ENCODE results near the gene CYP26A1.

Gene CYP26A1

GRCh38 chr10:93126483-93127052, 52.9 kb downstream of the CYP26A1 start:
- no peak for DNase-seq

Data from CD4-positive, alpha-beta T cell treated with Interleukin-21 for 1 hour (primary cell).